ENCODE results near the gene PACSIN2.
"Not testable (repeated sequence)": the region's sequence is repeated elsewhere in the genome, so short reads cannot be mapped to it uniquely, and the experiment has no call there.

Gene PACSIN2

DNA sequence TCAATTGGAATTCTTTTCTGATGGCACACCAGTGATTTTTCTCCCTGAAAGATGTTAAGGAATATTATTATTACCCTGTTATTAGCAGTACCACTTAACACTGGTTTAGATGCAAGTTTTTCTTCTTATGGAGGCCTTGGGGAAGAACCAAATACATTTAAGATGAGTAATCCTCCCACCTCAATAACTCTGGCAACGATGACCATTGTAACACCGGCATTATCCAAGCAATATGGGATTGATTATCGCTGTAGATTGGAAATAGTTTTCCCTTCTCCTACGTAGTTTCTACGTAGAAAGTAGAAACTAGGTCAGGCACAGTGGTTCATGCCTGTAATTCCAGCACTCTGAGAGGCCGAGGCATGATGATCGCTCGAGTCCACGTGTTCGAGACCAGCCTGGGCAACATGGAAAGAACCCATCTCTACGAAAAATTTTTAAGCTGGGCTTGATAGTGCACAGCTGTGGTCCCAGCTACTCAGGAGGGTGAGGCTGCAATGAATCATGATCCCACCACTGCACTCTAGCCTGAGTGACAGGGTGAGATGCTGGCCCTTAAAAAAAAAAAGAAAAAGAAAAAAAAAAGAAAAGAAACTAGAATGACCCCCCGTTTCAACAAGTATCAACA, 45.5 kb downstream of the PACSIN2 start:
- Histone ChIP-seq H3K27me3 (ENCODE audit: control insufficient read depth in 5 of 5, insufficient read depth in 4 of 5, low read length in 5 of 5) (no peaks in the 10 kb centered on the region), H3K27ac (ENCODE audit: low read depth, low read length) (no peak overlapping the region), H3K4me3 (ENCODE audit: low read depth in 1 of 5, low read length in 5 of 5) (no peak overlapping the region), H3K36me3 (ENCODE audit: control insufficient read depth in 5 of 5, insufficient read depth in 5 of 5, low read length in 5 of 5) (peaks cover 0 to 3% (median 0%) of the 10 kb centered on the region in 5 donors), H3K9me3 (ENCODE audit: control insufficient read depth in 5 of 5, low read length in 5 of 5) (no peaks in the 10 kb centered on the region), H3K9ac (ENCODE audit: low read length in 5 of 5) (no peak overlapping the region), H3K4me1 (ENCODE audit: control insufficient read depth in 5 of 5, insufficient read depth in 5 of 5, low read length in 5 of 5) (peaks cover 0 to 17% (median 16%) of the 10 kb centered on the region in 5 donors)

DNA sequence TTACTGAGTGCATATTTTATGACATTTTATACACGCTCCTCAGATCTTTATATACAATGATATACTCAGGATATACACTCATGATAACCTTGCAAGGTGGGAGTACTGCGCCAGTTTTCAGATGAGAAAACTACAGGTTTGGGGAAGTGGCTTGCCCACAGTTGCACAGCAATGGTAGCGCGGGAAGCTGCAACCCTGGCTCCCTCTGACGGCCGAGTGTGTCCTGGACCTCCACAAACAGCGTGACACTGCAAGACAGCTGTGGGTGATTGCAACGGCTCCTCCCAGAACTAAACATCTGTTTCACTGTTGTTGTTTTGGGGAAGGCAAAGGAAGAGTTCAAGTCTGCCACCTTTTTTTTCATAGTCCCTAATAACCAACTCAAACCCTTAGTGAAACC, 47.0 kb downstream of the PACSIN2 start:
- Histone ChIP-seq H3K9ac (ENCODE audit: low read length in 5 of 5) (no peak overlapping the region), H3K36me3 (ENCODE audit: control insufficient read depth in 5 of 5, insufficient read depth in 5 of 5, low read length in 5 of 5) (peaks cover 0 to 3% (median 0%) of the 10 kb centered on the region in 5 donors), H3K4me1 (ENCODE audit: control insufficient read depth in 5 of 5, insufficient read depth in 5 of 5, low read length in 5 of 5) (peaks cover 0 to 13% (median 4%) of the 10 kb centered on the region in 5 donors), H3K27ac (ENCODE audit: low read depth, low read length) (no peak overlapping the region), H3K4me3 (ENCODE audit: low read depth in 1 of 5, low read length in 5 of 5) (no peak overlapping the region), H3K27me3 (ENCODE audit: control insufficient read depth in 5 of 5, insufficient read depth in 4 of 5, low read length in 5 of 5) (no peaks in the 10 kb centered on the region), H3K9me3 (ENCODE audit: control insufficient read depth in 5 of 5, low read length in 5 of 5) (no peaks in the 10 kb centered on the region)

DNA sequence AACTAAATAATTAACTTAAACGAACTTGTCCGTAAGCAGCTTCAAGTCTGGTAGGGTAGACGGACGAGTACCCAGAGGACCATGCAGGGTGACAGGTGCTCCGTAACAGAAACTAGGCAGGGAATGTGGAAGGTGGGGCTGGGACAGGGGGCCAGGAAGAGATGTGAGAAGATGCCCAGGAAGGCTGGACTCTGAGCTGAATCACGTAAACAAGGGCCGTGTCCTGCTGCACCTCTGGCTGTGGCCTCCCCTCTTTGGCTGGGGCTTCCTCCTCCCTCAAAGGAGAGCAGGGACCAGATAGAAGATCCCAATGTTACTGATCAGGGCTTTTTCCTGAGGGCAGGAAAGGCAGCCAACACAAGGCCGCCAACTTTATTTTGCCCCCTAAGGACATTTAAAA, 47.9 kb downstream of the PACSIN2 start:
- no peaks in the 10 kb centered on the region for H3K9me3 ChIP-seq (ENCODE audit: control insufficient read depth in 5 of 5, low read length in 5 of 5)
- H3K36me3 ChIP-seq (ENCODE audit: control insufficient read depth in 5 of 5, insufficient read depth in 5 of 5, low read length in 5 of 5) = peaks cover 0 to 3% (median 0%) of the 10 kb centered on the region in 5 donors
- H3K4me1 ChIP-seq (ENCODE audit: control insufficient read depth in 5 of 5, insufficient read depth in 5 of 5, low read length in 5 of 5) = peaks cover 2 to 15% (median 6%) of the 10 kb centered on the region in 5 donors
- H3K4me3 ChIP-seq (ENCODE audit: low read depth in 1 of 5, low read length in 5 of 5) = no peak overlapping the region
- no peak overlapping the region for H3K9ac ChIP-seq (ENCODE audit: low read length in 5 of 5)
- H3K27ac ChIP-seq (ENCODE audit: low read depth, low read length) = no peak overlapping the region
- no peaks in the 10 kb centered on the region for H3K27me3 ChIP-seq (ENCODE audit: control insufficient read depth in 5 of 5, insufficient read depth in 4 of 5, low read length in 5 of 5)

DNA sequence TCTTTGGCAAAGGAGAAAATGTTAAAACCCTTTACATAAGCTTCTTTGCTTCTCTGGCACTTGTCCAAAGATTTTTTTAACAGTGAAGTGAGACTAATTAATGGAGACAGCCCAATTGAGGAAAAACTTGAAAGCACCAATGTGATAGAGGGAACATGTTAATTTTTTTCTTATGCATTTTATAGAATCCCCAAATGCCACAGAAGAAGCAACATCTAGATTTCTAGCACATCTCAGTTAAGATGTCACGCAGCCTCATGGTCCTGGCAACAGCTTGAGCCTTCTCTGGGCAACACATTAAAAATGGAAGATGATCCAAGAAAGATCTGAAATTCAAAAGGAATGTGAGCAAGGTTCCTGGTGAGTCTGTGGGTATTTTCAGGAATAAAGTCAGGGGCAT, 48.5 kb downstream of the PACSIN2 start:
- Histone ChIP-seq H3K27me3 (ENCODE audit: control insufficient read depth in 5 of 5, insufficient read depth in 4 of 5, low read length in 5 of 5) (no peaks in the 10 kb centered on the region), H3K27ac (ENCODE audit: low read depth, low read length) (no peak overlapping the region), H3K4me1 (ENCODE audit: control insufficient read depth in 5 of 5, insufficient read depth in 5 of 5, low read length in 5 of 5) (peaks cover 2 to 19% (median 10%) of the 10 kb centered on the region in 5 donors), H3K9me3 (ENCODE audit: control insufficient read depth in 5 of 5, low read length in 5 of 5) (no peaks in the 10 kb centered on the region), H3K9ac (ENCODE audit: low read length in 5 of 5) (no peak overlapping the region), H3K4me3 (ENCODE audit: low read depth in 1 of 5, low read length in 5 of 5) (no peak overlapping the region), H3K36me3 (ENCODE audit: control insufficient read depth in 5 of 5, insufficient read depth in 5 of 5, low read length in 5 of 5) (peaks cover 0 to 3% (median 0%) of the 10 kb centered on the region in 5 donors)

DNA sequence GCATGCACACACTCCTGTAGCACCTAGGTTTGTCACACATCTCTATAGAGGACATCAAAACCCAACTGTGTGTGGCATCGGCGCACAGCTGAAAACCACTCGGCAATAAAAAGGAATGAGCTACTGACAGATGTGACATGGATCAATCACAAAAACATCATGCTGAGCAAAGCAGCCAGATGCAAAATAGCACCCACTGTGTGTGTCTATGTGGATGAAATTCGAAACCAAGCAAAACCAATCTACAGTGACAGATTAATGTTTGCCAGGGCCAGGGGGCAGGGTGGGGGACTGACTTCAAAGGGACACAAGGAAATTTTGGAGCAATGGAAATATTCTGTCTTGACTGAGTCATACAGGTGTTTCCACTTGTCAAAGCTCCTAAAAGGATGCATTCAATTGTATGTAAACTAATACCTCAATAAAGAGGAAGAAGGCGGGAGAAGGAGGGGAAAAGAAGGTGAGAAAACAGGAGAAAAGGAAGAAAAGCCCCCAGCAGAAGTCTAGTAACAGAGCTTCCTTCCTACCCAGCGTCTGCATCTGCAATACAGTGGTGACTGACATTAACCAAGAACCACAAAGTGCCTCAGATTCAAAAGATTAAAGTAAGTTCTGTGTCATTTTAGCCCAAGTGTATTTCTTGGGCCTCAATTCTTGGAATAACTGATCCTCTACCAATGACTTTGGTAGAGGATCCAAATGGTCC, 49.8 kb downstream of the PACSIN2 start:
- Histone ChIP-seq H3K27me3 (ENCODE audit: control insufficient read depth in 5 of 5, insufficient read depth in 4 of 5, low read length in 5 of 5) (no peaks in the 10 kb centered on the region), H3K4me1 (ENCODE audit: control insufficient read depth in 5 of 5, insufficient read depth in 5 of 5, low read length in 5 of 5) (peaks cover 2 to 27% (median 18%) of the 10 kb centered on the region in 5 donors), H3K4me3 (ENCODE audit: low read depth in 1 of 5, low read length in 5 of 5) (no peak overlapping the region), H3K9ac (ENCODE audit: low read length in 5 of 5) (no peak overlapping the region), H3K9me3 (ENCODE audit: control insufficient read depth in 5 of 5, low read length in 5 of 5) (no peaks in the 10 kb centered on the region), H3K36me3 (ENCODE audit: control insufficient read depth in 5 of 5, insufficient read depth in 5 of 5, low read length in 5 of 5) (peaks cover 0 to 3% (median 0%) of the 10 kb centered on the region in 5 donors), H3K27ac (ENCODE audit: low read depth, low read length) (no peak overlapping the region)

DNA sequence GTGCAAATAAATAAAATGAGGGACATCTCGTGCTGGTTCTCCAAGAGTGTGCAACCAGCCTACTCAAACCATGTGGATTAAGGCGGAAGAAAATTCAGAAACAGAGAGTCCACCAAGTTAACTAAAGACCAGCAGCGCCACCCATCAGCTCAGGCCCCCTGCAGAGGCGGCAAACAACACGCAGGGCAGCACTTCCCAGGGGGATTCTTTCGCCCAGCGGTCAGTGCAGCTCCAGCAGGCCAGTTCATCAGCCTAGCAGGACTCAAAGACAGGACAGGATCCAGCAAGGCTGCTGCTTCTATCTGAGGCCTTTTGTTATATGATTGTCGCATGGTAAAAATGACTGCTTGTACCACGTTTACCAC, 51.7 kb downstream of the PACSIN2 start:
- no peaks in the 10 kb centered on the region for H3K9me3 ChIP-seq (ENCODE audit: control insufficient read depth in 5 of 5, low read length in 5 of 5)
- H3K27ac ChIP-seq (ENCODE audit: low read depth, low read length) = no peak overlapping the region
- peaks cover 6 to 41% (median 22%) of the 10 kb centered on the region in 5 donors for H3K4me1 ChIP-seq (ENCODE audit: control insufficient read depth in 5 of 5, insufficient read depth in 5 of 5, low read length in 5 of 5)
- no peaks in the 10 kb centered on the region for H3K27me3 ChIP-seq (ENCODE audit: control insufficient read depth in 5 of 5, insufficient read depth in 4 of 5, low read length in 5 of 5)
- no peak overlapping the region for H3K4me3 ChIP-seq (ENCODE audit: low read depth in 1 of 5, low read length in 5 of 5)
- H3K9ac ChIP-seq (ENCODE audit: low read length in 5 of 5) = no peak overlapping the region
- peaks cover 0 to 3% (median 0%) of the 10 kb centered on the region in 5 donors for H3K36me3 ChIP-seq (ENCODE audit: control insufficient read depth in 5 of 5, insufficient read depth in 5 of 5, low read length in 5 of 5)

DNA sequence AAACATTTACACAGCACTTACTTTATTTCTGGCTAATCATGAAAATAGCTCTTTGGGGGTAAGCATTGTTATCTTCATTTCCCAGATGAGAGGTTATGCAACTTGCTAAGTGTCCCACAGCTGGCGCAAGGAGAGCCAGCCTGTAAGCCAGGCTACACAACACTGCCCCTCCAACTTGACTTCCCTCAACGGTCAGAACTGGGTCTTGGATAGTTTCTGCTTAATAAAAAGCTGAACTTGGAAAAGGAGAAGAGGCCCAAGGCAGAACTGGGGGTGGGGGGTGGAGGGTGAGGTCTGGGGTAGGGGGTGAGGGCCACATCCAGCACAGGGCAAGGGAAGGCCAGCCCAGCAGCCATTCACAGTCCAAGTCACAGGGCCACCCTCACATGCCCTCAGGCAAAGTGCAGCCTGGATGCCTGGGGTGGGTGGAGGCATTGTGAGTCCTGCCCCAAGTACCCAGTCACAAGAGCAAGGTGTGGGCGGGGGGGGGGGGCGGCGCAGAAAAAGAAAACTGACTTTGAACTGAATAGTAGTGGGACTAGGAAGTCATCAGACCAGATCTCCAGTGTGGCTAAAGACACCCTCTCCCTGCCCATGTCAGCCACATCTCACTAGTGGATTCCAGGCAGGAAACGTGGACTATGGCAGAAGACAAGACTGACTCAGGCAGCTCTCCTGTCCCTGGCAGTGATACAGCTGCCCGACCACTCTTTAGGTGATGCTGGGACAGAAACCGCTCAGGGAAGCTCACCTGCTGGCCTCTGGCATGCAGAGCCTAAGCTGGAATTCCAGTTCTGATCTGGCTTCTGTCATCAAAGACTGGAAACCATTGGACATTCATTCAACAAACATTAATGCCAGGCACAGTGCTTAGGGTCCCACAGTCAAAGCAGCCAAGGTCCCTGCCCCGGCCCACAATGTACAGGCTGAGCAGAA, 52.4 kb downstream of the PACSIN2 start:
- Histone ChIP-seq H3K4me3 (ENCODE audit: low read depth in 1 of 5, low read length in 5 of 5) (no peak overlapping the region), H3K36me3 (ENCODE audit: control insufficient read depth in 5 of 5, insufficient read depth in 5 of 5, low read length in 5 of 5) (peaks cover 0 to 3% (median 0%) of the 10 kb centered on the region in 5 donors), H3K9ac (ENCODE audit: low read length in 5 of 5) (no peak overlapping the region), H3K9me3 (ENCODE audit: control insufficient read depth in 5 of 5, low read length in 5 of 5) (no peaks in the 10 kb centered on the region), H3K27me3 (ENCODE audit: control insufficient read depth in 5 of 5, insufficient read depth in 4 of 5, low read length in 5 of 5) (no peaks in the 10 kb centered on the region), H3K27ac (ENCODE audit: low read depth, low read length) (no peak overlapping the region), H3K4me1 (ENCODE audit: control insufficient read depth in 5 of 5, insufficient read depth in 5 of 5, low read length in 5 of 5) (peaks cover 6 to 38% (median 24%) of the 10 kb centered on the region in 5 donors)

DNA sequence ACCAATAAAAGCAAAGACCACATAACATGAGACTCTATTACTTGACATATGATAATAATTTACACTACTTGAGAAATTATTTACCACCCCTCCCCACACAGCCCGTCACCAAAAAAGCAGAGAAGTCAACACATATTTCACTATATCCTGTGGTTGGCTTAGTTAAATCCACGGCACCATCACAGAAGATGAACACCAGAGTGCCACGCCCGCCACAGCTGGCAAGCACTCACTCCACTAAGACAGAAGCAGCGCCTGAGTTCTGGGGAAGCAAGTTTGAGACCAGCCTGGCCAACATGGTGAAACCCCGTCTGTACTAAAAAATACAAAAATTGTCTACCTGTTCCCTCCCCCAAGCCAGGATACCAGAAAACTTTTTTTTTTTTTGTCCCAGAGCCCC, 53.1 kb downstream of the PACSIN2 start:
- no peak overlapping the region for H3K9ac ChIP-seq (ENCODE audit: low read length in 5 of 5)
- H3K4me3 ChIP-seq (ENCODE audit: low read depth in 1 of 5, low read length in 5 of 5) = no peak overlapping the region
- H3K27ac ChIP-seq (ENCODE audit: low read depth, low read length) = no peak overlapping the region
- H3K4me1 ChIP-seq (ENCODE audit: control insufficient read depth in 5 of 5, insufficient read depth in 5 of 5, low read length in 5 of 5) = peaks cover 6 to 38% (median 25%) of the 10 kb centered on the region in 5 donors
- H3K9me3 ChIP-seq (ENCODE audit: control insufficient read depth in 5 of 5, low read length in 5 of 5) = no peaks in the 10 kb centered on the region
- no peaks in the 10 kb centered on the region for H3K27me3 ChIP-seq (ENCODE audit: control insufficient read depth in 5 of 5, insufficient read depth in 4 of 5, low read length in 5 of 5)
- H3K36me3 ChIP-seq (ENCODE audit: control insufficient read depth in 5 of 5, insufficient read depth in 5 of 5, low read length in 5 of 5) = peaks cover 0 to 3% (median 0%) of the 10 kb centered on the region in 5 donors

DNA sequence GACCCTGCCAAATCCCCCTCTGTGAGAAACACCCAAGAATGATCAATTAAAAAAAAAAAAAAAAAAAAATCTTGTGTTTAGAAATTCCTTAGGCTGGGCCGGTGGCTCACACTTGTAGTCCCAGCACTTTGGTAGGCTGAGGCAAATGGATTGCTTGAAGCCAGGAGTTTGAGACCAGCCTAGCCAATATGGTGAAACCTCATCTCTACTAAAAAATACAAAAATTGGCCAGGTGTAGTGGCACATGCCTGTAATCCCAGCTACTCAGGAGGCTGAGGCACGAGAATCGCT, 53.6 kb downstream of the PACSIN2 start:
- not testable (repeated sequence) for H3K4me3 ChIP-seq (ENCODE audit: low read depth in 1 of 5, low read length in 5 of 5); H3K27me3 ChIP-seq (ENCODE audit: control insufficient read depth in 5 of 5, insufficient read depth in 4 of 5, low read length in 5 of 5); H3K36me3 ChIP-seq (ENCODE audit: control insufficient read depth in 5 of 5, insufficient read depth in 5 of 5, low read length in 5 of 5); H3K9me3 ChIP-seq (ENCODE audit: control insufficient read depth in 5 of 5, low read length in 5 of 5); H3K9ac ChIP-seq (ENCODE audit: low read length in 5 of 5); H3K27ac ChIP-seq (ENCODE audit: low read depth, low read length)
- peaks cover 6 to 38% (median 25%) of the 10 kb centered on the region in 5 donors for H3K4me1 ChIP-seq (ENCODE audit: control insufficient read depth in 5 of 5, insufficient read depth in 5 of 5, low read length in 5 of 5)

Data from subcutaneous abdominal adipose tissue (tissue), 5 donors.